Naive thymus-derived CD4-positive, alpha-beta T cell (primary cell): Measurements from ENCODE around the gene POLR3B. TPM values are rescaled to one million over a fixed set of nuclear protein-coding genes. Genes with fewer than 3 reads are reported as not detected.

ENCODE experiments used
- ATAC-seq: fragments of 150-1000 bp; cut with Tn5 transposase; 2 replicates; pipeline ENCODE4 v1.10.0; 2021; ENCODE audit warnings: mild to moderate bottlenecking, moderate library complexity
- CTCF ChIA-PET: fragments of 350-600 bp; sonication (Branson Sonifier 250); formaldehyde crosslinking; loops from one replicate; lab custom pipeline; 2021; ENCODE audit warnings: antibody characterized with exemption; lab: Charles Lee
- POLR2A ChIA-PET: fragments of 350-600 bp; sonication (Branson Sonifier 250); formaldehyde crosslinking; loops from one replicate; lab custom pipeline; 2021; ENCODE audit warnings: antibody characterized with exemption, inconsistent platforms; lab: Charles Lee
- DNase-seq, 9 donors: peaks; one replicate each; pipeline versions ENCODE4 v3.0.0 to v3.0.0-alpha.2; 2020 to 2022; ENCODE audit warnings: mixed read lengths in 1 of 9
- H3K27ac ChIP-seq: one replicate; pipeline ENCODE4 v1.7.0; 2013; ENCODE audit warnings: mild to moderate bottlenecking, low read depth, low read length, moderate library complexity
- H3K27me3 ChIP-seq, 2 donors: one replicate each; pipeline ENCODE4 v1.7.0; 2013; ENCODE audit warnings: low read length in 2 of 2, mild to moderate bottlenecking in 2 of 2, moderate library complexity in 2 of 2; ENCODE audit not compliant: control insufficient read depth in 2 of 2, insufficient read depth in 2 of 2
- H3K36me3 ChIP-seq, 3 experiments: 1 replicate in 2 of 3; 2 replicates in 1 of 3; pipeline ENCODE4 v1.7.0; 2013; ENCODE audit warnings: low read length in 3 of 3, mild to moderate bottlenecking in 3 of 3, moderate library complexity in 1 of 3; ENCODE audit not compliant: insufficient read depth in 3 of 3, control insufficient read depth in 2 of 3
- H3K4me1 ChIP-seq, 2 donors: one replicate each; pipeline ENCODE4 v1.7.0; 2013; ENCODE audit warnings: low read length in 2 of 2, mild to moderate bottlenecking in 2 of 2, moderate library complexity in 1 of 2; ENCODE audit not compliant: control insufficient read depth in 2 of 2, insufficient read depth in 2 of 2
- H3K4me3 ChIP-seq: 2 replicates; pipeline ENCODE4 v1.7.0; 2013; ENCODE audit warnings: mild to moderate bottlenecking, low read length
- H3K9me3 ChIP-seq, 3 experiments: 1 replicate in 2 of 3; 2 replicates in 1 of 3; pipeline ENCODE4 v1.7.0; 2013; ENCODE audit warnings: low read length in 3 of 3; ENCODE audit not compliant: control insufficient read depth in 2 of 3
- H3K27ac Mint-ChIP-seq, 9 donors: one replicate each; pipeline ENCODE4 v1.8.0; 2020 to 2022; ENCODE audit warnings: mixed read lengths in 9 of 9, mild to moderate bottlenecking in 8 of 9, moderate library complexity in 5 of 9, inconsistent platforms in 2 of 9
- H3K27me3 Mint-ChIP-seq, 5 donors: one replicate each; pipeline ENCODE4 v1.8.0; 2021 to 2022; ENCODE audit warnings: mixed read lengths in 5 of 5, mild to moderate bottlenecking in 1 of 5
- H3K36me3 Mint-ChIP-seq, 5 donors: one replicate each; pipeline ENCODE4 v1.8.0; 2020 to 2022; ENCODE audit warnings: mixed read lengths in 5 of 5, mild to moderate bottlenecking in 3 of 5, inconsistent platforms in 1 of 5
- H3K4me1 Mint-ChIP-seq, 7 donors: one replicate each; pipeline ENCODE4 v1.8.0; 2020 to 2022; ENCODE audit warnings: mixed read lengths in 7 of 7, mild to moderate bottlenecking in 3 of 7, inconsistent platforms in 1 of 7
- H3K4me3 Mint-ChIP-seq, 10 donors: one replicate each; pipeline ENCODE4 v1.8.0; 2020 to 2022; ENCODE audit warnings: mild to moderate bottlenecking in 10 of 10, mixed read lengths in 10 of 10, moderate library complexity in 6 of 10, inconsistent platforms in 2 of 10
- H3K9me3 Mint-ChIP-seq, 11 donors: one replicate each; pipeline ENCODE4 v1.8.0; 2020 to 2022; ENCODE audit warnings: mixed read lengths in 11 of 11, mild to moderate bottlenecking in 4 of 11, inconsistent platforms in 1 of 11, moderate library complexity in 1 of 11
- intact Hi-C, 2 donors: fragments of 100-400 bp; cut with micrococcal nuclease; formaldehyde crosslinking; loops; one replicate each; pipeline ENCODE4 v1.15.1; 2023
- polyA plus RNA-seq, 2 donors: library from polyadenylated mRNA; unstranded; fragments of 300-500 nt; fragmentation: Illumina TruSeq; gene quantifications; one replicate each; pipeline ENCODE4 v1.2.3, GENCODE V29; 2021
- total RNA-seq, 6 experiments: library from RNA in 5 of 6; stranded (reverse) in 5 of 6; gene quantifications; 1 replicate in 5 of 6; 2 replicates in 1 of 6; pipeline ENCODE4 v1.2.3 and lab custom pipeline; 2021 to 2026

POLR3B gene
- total RNA-seq: 1 to 10 TPM; 4.7 to 8.7 (median 6.8) TPM
- polyA plus RNA-seq: 1 to 10 TPM; 5.0 to 7.8 TPM
- total RNA-seq (lab: John Stamatoyannopoulos, UW): 13.7 reads per million, percentile 42 among the genes with 10 or more reads in this experiment

DNA sequence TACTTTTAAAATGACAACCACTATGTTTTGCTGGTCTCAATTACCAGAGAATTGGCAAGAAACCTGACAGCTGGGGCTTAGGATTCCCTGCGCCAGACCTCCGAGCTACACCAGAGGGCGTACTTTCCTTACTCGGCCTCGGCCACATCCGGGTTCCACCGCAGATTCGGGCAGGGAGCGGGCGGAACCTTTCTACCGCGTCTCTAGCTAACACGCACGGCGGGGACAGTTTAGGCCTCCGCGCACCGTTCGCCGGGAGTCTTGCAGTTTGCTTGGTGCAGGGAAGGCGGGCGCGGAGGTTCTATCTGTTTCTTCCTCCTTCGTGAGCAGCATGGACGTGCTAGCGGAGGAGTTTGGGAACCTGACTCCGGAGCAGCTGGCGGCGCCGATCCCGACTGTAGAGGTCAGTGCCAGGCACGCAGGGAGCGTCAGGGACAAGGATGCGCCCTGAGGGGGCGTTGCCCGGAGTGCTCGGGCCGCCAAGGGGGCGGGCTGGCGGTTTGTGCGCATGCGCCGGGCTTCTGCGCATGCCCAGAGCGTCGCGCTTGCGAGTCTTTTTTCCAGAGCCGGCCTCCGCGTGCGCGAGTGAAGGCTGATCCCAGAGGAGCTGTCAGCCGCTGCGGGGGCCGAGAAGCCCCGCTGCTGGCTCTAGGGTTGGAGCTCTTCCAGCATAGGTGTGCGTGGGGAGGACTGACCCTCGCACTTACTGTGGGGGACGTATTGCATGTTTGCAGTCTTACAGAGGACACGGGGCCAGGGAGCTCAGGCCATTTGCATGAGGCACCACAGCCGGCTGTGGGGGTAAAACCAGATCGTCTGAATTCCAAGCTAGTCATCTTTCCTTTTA is at the start of gene POLR3B:
Gene POLR3B (plus strand): TSS at position 200 of the 847 bp plus-strand sequence. CDS start 132 bp downstream, at position 332.
- Mint-ChIP-seq H3K9me3 (peaks cover 0 to 9% (median 0%) of the 10 kb centered on the region in 11 donors), H3K4me3 (peak within 1 kb of the TSS; percentile 81 to 97 (median 92)), H3K27me3 (no peaks in the 10 kb centered on the region), H3K27ac (peak within 1 kb of the TSS; percentile 85 to 95 (median 91)), H3K36me3 (no peaks in the 10 kb centered on the region), H3K4me1 (peaks cover 11 to 22% (median 17%) of the 10 kb centered on the region in 7 donors)
- ChIA-PET CTCF (interaction anchor here (0.6 to 2.9 kb wide), 13 partner anchors 16 to 586 kb away, joined by 3 to 11 read pairs (median 4); no protein-coding TSS in a partner anchor), POLR2A (interaction anchor here (0.7 to 6.6 kb wide), 13 partner anchors 9 to 1250 kb away, joined by 3 to 73 read pairs (median 3); partner anchors contain the start of genes TCP11L2, TMEM263 and WASHC4)
- ATAC-seq (peak; percentile 98), DNase-seq (peak; percentile 95 to 99 (median 98))
- Histone ChIP-seq H3K9me3 (no peaks in the 10 kb centered on the region), H3K4me3 (peak within 1 kb of the TSS; percentile 96), H3K27ac (peak within 1 kb of the TSS; percentile 74), H3K4me1 (peaks cover 6 to 12% of the 10 kb centered on the region in 2 donors), H3K36me3 (peaks cover 0 to 5% (median 0%) of the 10 kb centered on the region in 3 experiments), H3K27me3 (no peaks in the 10 kb centered on the region)
- intact Hi-C loops: loop anchor here (1.0 to 5.0 kb wide), 19 partner anchors 29 to 1403 kb away; partner anchors contain the start of genes CKAP4 (in 2 of the 2), CRY1 (in 2 of the 2), PWP1 (in 2 of the 2) and RIC8B (in 2 of the 2)

DNA sequence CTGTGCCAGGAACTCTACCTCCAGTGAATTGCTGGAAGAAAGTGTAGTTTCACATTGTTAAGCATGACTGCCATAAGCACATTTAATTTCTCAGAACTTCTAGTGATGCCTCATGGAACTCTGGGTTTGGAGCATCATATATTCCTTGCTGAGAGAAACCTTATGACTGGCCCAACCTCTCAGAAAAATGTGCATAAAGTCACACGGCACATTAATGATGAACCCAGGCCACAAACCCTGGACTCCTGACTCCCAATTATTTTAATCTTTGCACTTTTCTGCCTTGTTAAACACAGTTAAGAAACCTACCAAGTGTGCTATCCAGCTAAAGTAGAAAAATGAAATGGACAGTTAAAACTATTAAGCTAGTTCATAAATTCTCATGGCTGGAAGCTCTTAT is 49.4 kb upstream of the POLR3B start:
- no peaks in the 10 kb centered on the region for H3K27me3 ChIP-seq
- H3K27ac ChIP-seq: peak overlapping the region; percentile 19
- peaks cover 0 to 7% (median 4%) of the 10 kb centered on the region in 3 experiments for H3K36me3 ChIP-seq
- ATAC-seq: no peak
- no peaks in the 10 kb centered on the region for H3K9me3 ChIP-seq
- DNase-seq: no peak
- Mint-ChIP-seq H3K4me1 (peaks cover 36 to 94% (median 78%) of the 10 kb centered on the region in 7 donors), H3K9me3 (no peaks in the 10 kb centered on the region), H3K27ac (peak overlapping the region in 5 of 9 donors; percentile 6 to 67 (median 57)), H3K36me3 (peaks cover 2 to 23% (median 15%) of the 10 kb centered on the region in 5 donors), H3K27me3 (no peaks in the 10 kb centered on the region), H3K4me3 (peak overlapping the region in 3 of 10 donors; percentile 5 to 31 (median 13))
- intact Hi-C loops: loop anchor here in 1 of 2 donors (10.0 kb wide), 1 partner anchor 1543 kb away; no protein-coding TSS in a partner anchor
- CTCF ChIA-PET: no interaction called here
- peaks cover 15 to 44% of the 10 kb centered on the region in 2 donors for H3K4me1 ChIP-seq
- no peak overlapping the region for H3K4me3 ChIP-seq
- POLR2A ChIA-PET: interaction anchor here (0.6 to 1.3 kb wide), 3 partner anchors 9 to 61 kb away, joined by 3 read pairs; no protein-coding TSS in a partner anchor

DNA sequence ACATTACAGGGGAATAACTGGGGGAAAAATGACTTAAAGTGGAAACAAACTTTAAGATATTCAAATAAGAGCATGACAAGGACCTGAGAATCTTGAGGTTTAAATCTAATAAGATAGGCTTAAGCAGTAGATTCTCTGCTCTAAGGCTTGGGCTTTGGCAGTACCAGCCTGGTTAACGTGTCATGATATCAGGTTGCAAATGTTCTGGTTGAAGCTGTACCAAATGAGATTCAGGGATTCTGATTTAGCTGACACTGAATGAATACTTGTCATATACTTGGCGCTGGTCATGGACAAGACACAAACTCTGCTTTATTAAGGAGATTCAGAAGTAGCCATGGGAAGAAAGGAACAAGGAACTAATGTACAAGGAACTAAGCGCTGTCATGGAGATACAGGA is 48.9 kb upstream of the POLR3B start:
- no peaks in the 10 kb centered on the region for H3K27me3 ChIP-seq
- Mint-ChIP-seq H3K27ac (peak overlapping the region in 5 of 9 donors; percentile 5 to 67 (median 57)), H3K36me3 (peaks cover 2 to 23% (median 15%) of the 10 kb centered on the region in 5 donors), H3K4me1 (peaks cover 33 to 90% (median 78%) of the 10 kb centered on the region in 7 donors), H3K4me3 (peak overlapping the region in 3 of 10 donors; percentile 13 to 31 (median 16)), H3K27me3 (no peaks in the 10 kb centered on the region), H3K9me3 (no peaks in the 10 kb centered on the region)
- intact Hi-C loops: loop anchor here in 1 of 2 donors (10.0 kb wide), 1 partner anchor 1544 kb away; no protein-coding TSS in a partner anchor
- ChIA-PET POLR2A (interaction anchor here (1.3 kb wide), 2 partner anchors 9 to 61 kb away, joined by 3 read pairs; no protein-coding TSS in a partner anchor), CTCF (no interaction called here)
- no peak overlapping the region for H3K27ac ChIP-seq
- ATAC-seq: no peak
- peaks cover 0 to 6% (median 4%) of the 10 kb centered on the region in 3 experiments for H3K36me3 ChIP-seq
- no peak for DNase-seq
- H3K4me1 ChIP-seq: peaks cover 15 to 44% of the 10 kb centered on the region in 2 donors
- H3K4me3 ChIP-seq: no peak overlapping the region
- no peaks in the 10 kb centered on the region for H3K9me3 ChIP-seq

DNA sequence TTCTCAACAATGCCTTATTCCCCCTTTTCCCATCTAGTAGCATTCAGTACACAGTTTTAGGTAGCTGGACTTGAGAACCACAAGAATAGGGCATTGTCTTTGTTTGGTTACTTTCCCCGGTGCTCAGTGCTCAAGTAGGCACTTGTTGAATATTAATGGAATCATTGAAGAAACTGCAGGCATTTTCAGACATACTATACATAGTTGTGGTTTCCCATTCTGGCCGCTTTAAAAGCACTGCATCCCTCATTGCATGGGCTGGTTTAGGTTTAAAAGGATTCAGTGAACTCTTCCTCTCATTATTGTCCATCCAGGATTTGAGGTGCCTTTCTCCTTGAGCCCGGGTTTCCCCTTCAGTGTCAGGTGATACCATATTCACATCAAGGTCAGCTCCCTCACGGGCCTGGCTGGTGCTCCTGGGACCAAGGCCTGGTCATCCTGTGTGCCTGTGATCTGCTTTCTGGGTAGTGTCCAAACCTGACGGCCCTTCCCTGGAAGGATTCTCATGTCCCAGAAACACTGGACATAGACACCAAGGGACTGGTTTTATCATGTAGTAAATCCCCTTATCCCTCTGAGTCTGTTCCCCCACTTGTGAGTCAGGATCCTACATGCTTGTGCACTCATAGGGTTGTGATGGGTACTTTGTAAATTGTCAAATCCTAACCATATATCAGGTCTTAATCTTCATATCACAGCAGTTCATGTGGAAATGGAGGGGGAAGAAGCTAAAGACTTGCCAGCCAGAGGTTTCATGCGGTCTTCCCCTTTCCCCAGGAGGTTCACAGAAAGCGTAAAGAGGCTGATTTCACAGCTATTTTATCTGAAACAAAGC is 47.7 kb upstream of the POLR3B start:
- Histone ChIP-seq H3K36me3 (peaks cover 0 to 15% (median 4%) of the 10 kb centered on the region in 3 experiments), H3K27me3 (no peaks in the 10 kb centered on the region), H3K9me3 (no peaks in the 10 kb centered on the region), H3K4me3 (no peak overlapping the region), H3K27ac (peak overlapping the region; percentile 12), H3K4me1 (peaks cover 2 to 31% of the 10 kb centered on the region in 2 donors)
- ChIA-PET CTCF (interaction anchor here (1.2 kb wide), 1 partner anchor 84 kb away, joined by 3 read pairs; no protein-coding TSS in a partner anchor), POLR2A (interaction anchor here (1.0 to 2.4 kb wide), 3 partner anchors 8 to 82 kb away, joined by 3 to 14 read pairs (median 6); partner anchors contain the start of gene TCP11L2)
- H3K27me3 Mint-ChIP-seq: no peaks in the 10 kb centered on the region
- no peak for ATAC-seq
- H3K36me3 Mint-ChIP-seq: peaks cover 6 to 28% (median 9%) of the 10 kb centered on the region in 5 donors
- intact Hi-C loops: loop anchor here in 1 of 2 donors (10.0 kb wide), 1 partner anchor 1545 kb away; no protein-coding TSS in a partner anchor
- peak overlapping the region in 2 of 10 donors; percentile 2 to 49 for H3K4me3 Mint-ChIP-seq
- H3K4me1 Mint-ChIP-seq: peaks cover 21 to 81% (median 67%) of the 10 kb centered on the region in 7 donors
- no peak for DNase-seq
- peak overlapping the region in 8 of 9 donors; percentile 6 to 83 (median 60) for H3K27ac Mint-ChIP-seq
- H3K9me3 Mint-ChIP-seq: no peaks in the 10 kb centered on the region

DNA sequence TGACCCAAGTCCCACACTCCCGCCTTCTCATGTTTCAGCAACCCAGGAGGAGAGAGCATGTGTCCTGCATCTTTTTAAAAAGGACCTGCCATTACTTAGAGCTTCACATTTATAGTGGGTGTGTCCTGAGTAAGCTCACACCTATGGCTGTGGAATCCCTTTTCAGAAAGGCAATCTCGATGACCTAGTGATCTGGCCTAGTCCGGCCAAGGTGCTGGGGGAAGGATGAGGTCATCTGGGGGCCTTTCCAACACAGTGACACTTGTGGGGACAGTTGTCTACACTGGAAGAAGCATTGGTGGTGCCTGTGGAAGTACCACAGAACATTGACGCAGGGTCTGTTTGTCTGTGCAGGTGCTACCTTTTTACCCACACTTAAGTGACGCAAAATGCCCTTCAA is 46.9 kb upstream of the POLR3B start:
- Mint-ChIP-seq H3K36me3 (peaks cover 6 to 32% (median 13%) of the 10 kb centered on the region in 5 donors), H3K4me1 (peaks cover 15 to 80% (median 65%) of the 10 kb centered on the region in 7 donors)
- CTCF ChIA-PET: interaction anchor here (1.0 to 1.2 kb wide), 2 partner anchors 9 to 85 kb away, joined by 3 to 4 read pairs; no protein-coding TSS in a partner anchor

More for the DNA sequence above, 46.9 kb upstream of the POLR3B start:
- peak overlapping the region in 8 of 9 donors; percentile 26 to 78 (median 57) for H3K27ac Mint-ChIP-seq
- ATAC-seq (peak; percentile 16), DNase-seq (no peak)
- H3K9me3 Mint-ChIP-seq: no peaks in the 10 kb centered on the region
- peak overlapping the region in 2 of 10 donors; percentile 2 to 12 for H3K4me3 Mint-ChIP-seq
- H3K4me3 ChIP-seq: no peak overlapping the region
- no peaks in the 10 kb centered on the region for H3K27me3 Mint-ChIP-seq
- H3K27ac ChIP-seq: no peak overlapping the region
- H3K4me1 ChIP-seq: peaks cover 0 to 23% of the 10 kb centered on the region in 2 donors
- POLR2A ChIA-PET: interaction anchor here (1.0 to 2.4 kb wide), 4 partner anchors 9 to 64 kb away, joined by 3 to 14 read pairs (median 5); partner anchors contain the start of gene TCP11L2
- peaks cover 0 to 23% (median 4%) of the 10 kb centered on the region in 3 experiments for H3K36me3 ChIP-seq
- intact Hi-C loops: no loop called here
- H3K9me3 ChIP-seq: no peaks in the 10 kb centered on the region
- H3K27me3 ChIP-seq: no peaks in the 10 kb centered on the region
